HUDEP-2 (cell line): ENCODE data around the gene WDR76.
A peak's percentile ranks its signal among the peaks of the same experiment; 100 is the strongest.
"Not testable (repeated sequence)": the region's sequence is repeated elsewhere in the genome, so short reads cannot be mapped to it uniquely, and the experiment has no call there.

Source experiments
- DNase-seq, 76 experiments: peaks; one replicate each; lab custom pipeline; 2025; ENCODE audit not compliant: unreplicated experiment in 76 of 76; lab: John Stamatoyannopoulos, UW

The WDR76 gene

DNA sequence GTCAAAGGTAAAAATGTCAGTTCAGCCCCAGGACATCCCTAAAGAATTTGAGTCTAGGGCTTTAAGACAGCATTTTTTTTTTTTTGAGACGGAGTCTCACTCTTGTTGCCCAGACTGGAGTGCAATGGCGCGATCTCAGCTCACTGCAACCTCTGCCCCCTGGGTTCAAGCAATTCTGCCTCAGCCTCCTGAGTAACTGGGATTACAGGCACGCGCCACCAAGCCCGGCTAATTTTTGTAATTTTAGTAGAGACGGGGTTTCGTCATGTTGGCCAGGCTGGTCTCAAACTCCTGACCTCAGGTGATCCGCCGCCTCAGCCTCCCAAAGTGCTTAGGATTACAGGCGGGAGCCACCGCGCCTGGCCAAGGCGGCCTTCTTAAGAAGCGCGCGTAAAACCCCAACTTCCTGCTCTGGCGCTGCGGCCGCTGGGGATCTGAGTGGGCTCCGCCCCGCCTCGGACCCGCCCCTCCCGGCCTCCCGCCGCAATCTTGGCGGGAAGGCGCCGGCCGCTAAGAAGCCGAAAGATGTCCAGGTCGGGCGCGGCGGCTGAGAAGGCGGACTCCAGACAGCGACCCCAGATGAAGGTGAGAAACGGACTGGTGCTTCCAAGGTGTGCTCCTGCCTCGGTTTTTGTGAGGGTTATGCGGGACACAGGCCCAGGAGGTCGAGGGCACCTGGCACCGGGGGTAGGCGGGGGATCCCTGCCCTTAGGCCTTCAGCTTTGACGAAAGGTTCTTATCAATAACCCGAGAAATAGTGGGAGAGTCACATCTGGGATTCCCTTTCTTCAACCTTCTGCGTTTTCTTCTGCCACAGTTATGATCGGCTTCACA is at the start of gene WDR76:
TSS of gene WDR76 (plus strand) at position 495 of the 834 bp plus-strand sequence. CDS start at position 526, 31 bp downstream.
- DNase-seq, result peak in 72 of 76 experiments; percentile 15 to 86 (median 72)

- peak in 75 of 76 experiments; percentile 44 to 93 (median 82) for DNase-seq
Observed at GRCh38 chr15:43777267-43777914, 49.4 kb upstream of the WDR76 start.

- no peak for DNase-seq
Observed at GRCh38 chr15:43779016-43779415, 47.8 kb upstream of the WDR76 start.

GRCh38 chr15:43789409-43789808 is 37.4 kb upstream of the WDR76 start:
- DNase-seq, result no peak

DNA sequence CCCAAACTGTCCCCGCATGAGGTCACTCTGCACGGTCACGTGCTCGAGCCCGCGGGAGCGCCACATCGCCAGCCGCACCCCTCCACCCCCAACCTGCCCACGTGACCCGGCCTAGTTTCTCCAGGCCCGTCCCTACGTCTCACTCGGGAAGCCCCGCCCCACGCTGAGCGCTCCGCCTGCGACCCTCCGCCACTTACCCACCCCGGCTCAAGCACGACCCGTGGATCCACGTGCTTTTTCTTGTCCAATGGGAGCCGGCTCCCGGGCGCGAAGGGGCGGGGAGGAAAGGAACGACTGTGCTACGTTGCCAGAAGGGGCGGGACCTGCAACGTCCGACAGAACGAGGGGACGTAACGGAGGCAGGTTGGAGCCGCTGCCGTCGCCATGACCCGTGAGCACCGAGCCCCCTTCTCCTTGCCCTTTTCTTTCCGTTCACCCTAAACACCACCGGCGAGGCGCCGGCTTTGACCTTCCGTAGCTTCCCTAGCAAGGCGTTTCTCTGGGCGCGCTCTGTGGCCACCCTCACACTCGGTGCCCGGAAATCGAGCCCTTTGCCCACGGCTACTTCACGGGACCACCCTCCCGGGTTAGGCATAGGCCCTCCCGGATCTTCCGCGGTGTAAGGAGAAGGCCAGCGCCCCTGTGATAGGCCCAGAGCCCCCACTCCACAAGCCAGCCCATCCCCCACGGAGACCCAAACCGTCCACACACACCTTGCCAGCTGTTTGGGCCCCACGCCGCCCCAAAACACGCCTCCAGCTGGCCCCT is 34.6 kb upstream of the WDR76 start, which contains the start of gene SERF2:
TSS of gene SERF2 (plus strand) at position 328 of the 768 bp plus-strand sequence. CDS start at position 385, 57 bp downstream.
- peak in 75 of 76 experiments; percentile 71 to 100 (median 99) for DNase-seq

DNA sequence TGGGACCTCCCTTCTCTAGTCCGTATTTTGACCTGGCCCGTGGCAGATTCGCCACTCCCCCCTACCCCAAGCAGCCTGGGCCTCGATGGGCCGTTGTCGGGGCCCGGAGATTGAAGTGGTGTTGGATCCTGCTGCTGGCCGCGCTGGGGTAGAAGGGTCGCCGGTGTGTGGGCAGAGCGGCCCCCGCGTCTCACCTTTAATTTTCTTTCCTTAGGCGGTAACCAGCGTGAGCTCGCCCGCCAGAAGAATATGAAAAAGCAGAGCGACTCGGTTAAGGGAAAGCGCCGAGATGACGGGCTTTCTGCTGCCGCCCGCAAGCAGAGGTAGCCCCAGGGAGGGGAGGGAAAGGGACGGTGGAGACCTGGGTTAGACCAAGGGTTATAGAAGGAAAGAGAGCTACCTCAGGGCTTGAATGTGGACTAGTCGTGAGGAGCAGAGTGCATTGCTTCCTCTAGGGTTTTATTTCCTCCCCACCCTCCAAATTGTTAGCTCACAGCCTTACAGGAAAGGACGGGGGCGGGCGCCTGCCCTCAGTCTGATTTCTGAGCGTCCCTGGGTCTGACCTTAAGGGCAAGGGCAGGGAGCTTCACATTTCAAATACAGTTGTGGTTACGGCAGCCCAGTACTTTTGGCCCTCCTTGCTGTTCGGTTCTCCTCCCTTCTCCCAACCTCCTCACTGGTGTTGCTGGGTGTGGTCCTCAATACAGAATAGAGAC is 33.9 kb upstream of the WDR76 start:
- DNase-seq, result peak in 10 of 76 experiments; percentile 3 to 37 (median 20)

GRCh38 chr15:43793647-43794046 is 33.2 kb upstream of the WDR76 start:
- no peak for DNase-seq

DNA sequence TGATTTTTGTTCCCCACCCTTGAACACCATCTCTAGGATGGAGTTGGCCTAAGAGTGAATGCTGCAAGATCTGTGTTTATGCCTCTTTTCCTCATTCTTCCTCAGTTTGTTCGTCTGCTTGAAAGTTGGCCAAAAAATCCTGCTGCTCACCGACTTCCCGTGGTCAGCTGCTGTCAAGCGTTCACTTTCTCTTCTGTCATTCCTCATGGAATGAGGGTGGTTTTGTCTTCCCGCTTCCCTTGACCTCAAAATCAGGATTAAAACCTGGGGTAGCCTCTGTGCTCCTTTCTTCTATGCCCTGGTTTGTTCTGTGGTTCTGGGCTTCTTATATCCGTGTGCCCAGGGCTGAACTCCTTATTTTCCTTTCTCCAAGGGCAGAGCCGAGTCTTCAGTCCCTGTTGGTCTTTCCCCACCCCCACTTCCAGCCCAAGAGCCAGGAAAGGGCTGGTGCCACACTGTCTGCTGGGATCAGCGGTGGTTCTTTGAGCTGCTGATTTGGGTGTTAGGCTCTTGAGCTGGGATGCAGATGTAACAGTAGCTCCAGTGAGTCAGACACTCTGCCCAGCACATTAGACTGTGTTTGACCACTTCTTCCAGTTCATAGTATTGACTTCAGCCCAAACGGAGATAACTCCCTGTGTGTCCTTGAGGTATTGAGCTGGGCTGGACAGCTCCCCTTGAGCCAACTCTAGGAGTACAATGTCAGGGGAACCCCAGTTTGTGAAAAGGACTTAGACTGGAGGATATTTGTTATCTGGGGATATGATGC is 32.3 kb upstream of the WDR76 start:
- no peak for DNase-seq

DNA sequence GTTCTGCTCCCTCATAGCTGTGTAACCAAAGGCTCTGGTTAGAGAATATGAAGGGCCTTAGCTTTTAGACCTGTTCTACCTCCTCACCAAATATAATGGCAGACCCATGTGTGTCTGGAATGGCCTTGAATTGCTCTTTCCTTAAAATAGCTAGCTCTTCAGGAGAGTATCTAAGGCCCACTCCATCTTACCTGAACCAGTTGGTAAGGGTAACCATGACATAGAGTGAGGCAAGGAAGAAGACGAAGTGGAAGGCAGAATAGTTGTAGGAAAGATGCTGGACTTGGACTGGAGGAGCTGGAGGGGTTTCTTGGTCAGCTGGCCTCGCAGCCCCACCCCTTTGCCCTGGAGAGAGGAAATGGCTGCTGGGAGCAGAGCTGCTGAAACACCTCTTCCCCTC is 31.6 kb upstream of the WDR76 start:
- no peak for DNase-seq

DNA sequence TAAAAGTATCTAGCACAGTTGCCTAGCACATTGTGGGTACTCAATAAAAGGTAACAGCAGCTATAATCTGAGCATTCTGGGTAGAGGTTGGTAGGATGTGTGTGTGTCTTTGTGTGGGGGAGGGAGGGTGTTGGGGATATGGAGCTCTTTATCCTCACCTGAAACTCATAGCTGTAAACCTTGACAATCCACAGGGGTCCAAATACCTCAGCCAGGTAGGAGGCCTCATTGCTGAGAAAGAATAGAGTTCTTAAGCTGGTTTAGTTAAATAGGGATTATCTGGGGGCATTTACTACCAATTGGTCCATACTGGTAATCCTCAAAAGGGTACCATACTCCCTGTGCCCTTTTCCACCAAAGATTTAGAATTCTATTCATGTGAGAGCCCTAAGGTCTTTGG is 30.8 kb upstream of the WDR76 start:
- no peak for DNase-seq

DNA sequence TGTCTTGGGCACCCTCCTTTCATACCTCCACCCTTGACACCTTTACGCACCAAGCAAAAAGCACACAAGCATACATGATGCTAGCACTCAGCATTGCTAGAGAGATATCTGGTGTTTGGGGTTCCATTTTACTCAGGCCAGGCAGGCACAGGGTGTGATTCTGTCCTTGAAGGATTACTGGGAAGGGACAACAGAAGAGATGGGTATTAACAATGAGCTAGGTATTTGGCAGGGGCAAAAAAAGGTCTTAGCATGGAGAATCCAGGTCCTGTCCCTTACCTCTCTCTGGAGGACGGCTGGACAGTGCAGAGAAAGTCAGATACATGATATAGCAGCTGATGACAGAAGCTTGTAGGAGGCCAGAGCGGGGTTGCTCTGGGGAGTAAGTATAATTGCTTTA is 30.2 kb upstream of the WDR76 start:
- DNase-seq, result no peak

DNA sequence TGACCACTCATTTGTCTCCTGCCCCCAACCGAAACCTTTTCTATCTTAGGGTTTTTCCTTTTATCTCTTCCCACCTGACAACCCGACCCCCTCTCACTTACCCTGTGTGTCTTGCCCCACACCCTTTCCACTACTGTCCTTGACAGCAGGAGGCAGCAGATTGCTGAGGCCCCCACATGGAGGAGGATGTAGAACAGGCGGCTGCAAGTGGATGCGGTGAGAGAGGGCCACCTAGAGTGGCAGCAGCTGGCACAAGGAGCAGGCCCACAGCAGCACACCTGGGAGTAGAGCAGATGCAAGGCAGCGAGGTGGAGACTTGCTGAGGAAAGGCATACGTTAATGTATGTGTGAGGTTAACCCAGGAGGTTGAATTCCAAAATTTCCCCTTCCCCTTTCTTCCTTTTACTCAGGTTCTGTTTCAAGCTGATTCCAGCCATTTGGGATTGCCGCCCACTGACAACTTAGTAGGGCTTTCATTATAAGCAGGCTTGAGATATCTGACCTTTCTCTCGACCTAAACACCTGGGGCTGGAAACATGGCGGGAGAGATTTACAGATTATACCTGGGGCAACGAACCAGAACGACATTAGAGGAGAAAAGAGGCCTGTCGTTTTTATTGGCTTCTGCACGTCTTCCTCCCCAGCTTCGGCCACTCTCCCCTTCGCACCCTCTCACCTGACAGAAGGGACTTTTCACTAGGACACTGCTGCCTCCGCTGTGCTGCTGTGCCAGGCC is 27.4 kb upstream of the WDR76 start:
- peak in 1 of 76 experiments; percentile 18 for DNase-seq

DNA sequence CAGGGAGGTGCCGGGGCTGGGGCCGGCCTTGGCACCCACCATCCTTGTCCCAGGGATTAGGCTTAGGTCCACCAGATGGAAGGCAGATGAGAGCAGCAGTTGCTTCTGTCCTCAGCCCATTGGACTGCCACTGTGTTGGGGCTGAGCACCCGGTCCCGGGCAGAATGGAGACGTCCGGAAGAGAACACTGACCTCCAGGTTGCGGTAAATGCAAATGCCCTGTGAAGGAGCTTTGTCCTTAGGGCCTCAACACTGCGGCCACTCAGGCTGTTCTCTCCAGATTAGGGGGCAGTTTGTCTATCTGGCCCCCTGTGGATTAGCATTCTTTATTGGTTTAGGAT is 26.9 kb upstream of the WDR76 start, which contains the start of gene SERINC4:
TSS of gene SERINC4 (minus strand) at position 276 of the 341 bp plus-strand sequence. CDS start at position 42, 234 bp downstream.
- no peak for DNase-seq

DNA sequence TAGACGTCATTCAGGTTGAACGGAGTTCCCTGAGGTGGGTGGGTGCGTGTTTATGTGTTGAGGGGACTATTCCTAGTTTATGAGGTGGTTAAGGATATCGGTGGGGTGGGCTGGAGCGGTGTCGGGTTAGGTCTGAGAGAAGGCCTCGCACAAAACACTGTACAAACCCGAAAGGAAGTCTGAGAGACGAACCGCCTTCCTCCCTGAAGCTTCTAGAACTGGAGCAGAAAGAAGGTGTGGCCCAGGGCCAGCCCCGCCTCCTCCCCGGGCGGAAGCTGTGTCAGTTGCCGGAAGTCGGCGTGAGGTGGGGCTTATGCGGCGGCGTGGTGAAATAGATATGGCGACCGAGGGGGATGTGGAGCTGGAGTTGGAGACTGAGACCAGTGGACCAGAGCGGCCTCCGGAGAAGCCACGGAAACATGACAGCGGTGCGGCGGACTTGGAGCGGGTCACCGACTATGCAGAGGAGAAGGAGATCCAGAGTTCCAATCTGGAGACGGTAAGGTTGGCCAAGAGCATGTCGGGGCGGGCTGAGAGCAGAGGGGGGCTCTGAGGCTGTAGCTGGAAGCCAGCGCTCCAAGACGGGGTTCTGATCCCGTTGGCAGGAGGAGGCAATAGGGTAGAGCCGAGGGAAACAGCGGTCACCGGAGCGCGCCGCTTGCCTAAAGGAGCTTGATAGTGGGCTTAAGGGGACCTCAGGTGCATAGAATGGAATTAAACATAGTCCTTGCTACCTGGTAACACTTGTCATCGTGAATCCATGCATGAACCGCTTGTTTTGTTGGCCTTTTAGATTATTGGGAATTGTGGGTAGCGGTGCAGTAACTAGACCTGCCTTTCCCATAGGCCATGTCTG is 26.3 kb upstream of the WDR76 start, which contains the start of gene HYPK:
TSS of gene HYPK (plus strand) at position 314 of the 856 bp plus-strand sequence. CDS start at position 338, 24 bp downstream.
- DNase-seq, result peak in 74 of 76 experiments; percentile 7 to 91 (median 82)

- not testable (repeated sequence) for DNase-seq
Observed at GRCh38 chr15:43802676-43803075, 24.1 kb upstream of the WDR76 start.

DNA sequence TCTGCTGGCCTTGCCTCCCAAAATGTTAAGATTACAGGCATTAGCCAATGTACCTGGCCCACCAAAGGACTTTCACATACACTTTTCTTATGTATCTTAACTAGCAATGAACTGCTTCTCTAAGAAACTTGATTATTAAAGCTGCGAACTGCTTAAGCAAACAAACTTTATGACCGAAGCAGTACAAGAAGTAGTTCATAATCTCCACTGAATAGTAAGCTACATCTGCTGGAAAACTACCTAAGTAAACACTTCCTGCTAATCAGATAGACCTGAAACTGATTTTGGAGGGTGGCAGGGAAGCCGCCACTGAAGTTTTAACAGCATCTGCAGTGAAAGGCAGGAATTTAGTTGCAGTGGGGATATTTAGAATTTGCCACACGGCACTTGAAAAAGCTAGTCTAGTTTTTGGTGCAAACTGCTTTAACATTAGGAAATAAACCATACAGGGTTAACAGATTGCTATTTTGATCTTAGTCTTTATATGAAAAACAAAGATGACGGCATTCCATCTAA is 18.3 kb upstream of the WDR76 start:
- DNase-seq, result no peak

DNA sequence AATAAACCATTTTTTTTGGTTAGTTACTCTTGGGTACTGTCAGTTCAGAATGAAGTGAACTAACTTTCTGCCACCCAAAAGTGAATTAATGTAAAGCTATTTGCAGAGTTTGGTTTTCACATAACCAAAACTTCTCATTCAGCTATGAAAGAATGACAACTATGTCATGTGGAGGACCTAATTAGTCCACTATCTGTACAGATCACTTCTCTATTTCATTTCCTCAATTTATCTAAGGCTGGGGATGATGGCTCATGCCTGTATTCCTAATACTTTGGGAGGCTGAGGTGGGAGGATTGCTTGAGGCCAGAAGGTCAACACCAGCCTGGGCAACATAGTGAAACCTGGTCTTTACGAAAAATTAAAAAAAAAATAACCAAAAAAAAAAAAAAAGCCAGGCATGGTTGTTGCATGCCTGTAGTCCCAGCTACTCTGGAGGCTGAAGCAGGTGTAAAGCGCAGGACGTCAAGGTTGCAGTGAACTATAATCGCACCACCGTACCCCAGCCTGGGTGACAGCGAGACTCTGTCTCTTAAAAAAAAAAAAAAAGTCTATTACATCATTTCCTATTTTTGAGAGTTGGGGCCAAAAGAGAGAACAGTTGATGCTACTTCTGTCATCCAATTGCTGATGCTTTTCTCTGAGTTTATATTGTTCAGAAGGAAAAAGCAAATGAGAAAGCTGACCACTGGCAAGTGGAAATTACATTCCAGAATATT is 17.7 kb upstream of the WDR76 start:
- DNase-seq, result no peak
